GM12878 (cell line): ENCODE data around the gene SPIB. TPM values are rescaled to one million over a fixed set of nuclear protein-coding genes. Genes with fewer than 3 reads are reported as not detected.

Experiments
- ATAC-seq: fragments of 200-7000 bp; cut with Tn5 transposase; 3 replicates; pipeline ENCODE4 v1.9.1; 2020; ENCODE audit warnings: mild to moderate bottlenecking, moderate library complexity
- BruUV-seq: library from RNA; stranded (reverse); fragments of 400-500 nt; replicated peaks from 2 replicates; lab custom pipeline; 2021; lab: Mats Ljungman, UMichigan
- CTCF ChIA-PET: fragments of 300-600 bp; sonication (Branson Sonifier 250); formaldehyde crosslinking; extraction: SDS; loops from one replicate; lab custom pipeline; 2021; ENCODE audit warnings: inconsistent platforms; lab: Yijun Ruan, JAX
- POLR2A ChIA-PET: fragments of 350-600 bp; formaldehyde crosslinking; extraction: SDS; loops from one replicate; lab custom pipeline; 2021; ENCODE audit warnings: inconsistent platforms; lab: Charles Lee
- RAD21 ChIA-PET: fragments of 300-600 bp; sonication (Branson Sonifier 250); formaldehyde crosslinking; loops from one replicate; lab custom pipeline; 2023; ENCODE audit warnings: antibody characterized with exemption; ENCODE audit not compliant: unreplicated experiment; lab: Charles Lee
- SMC1A ChIA-PET: fragments of 300-600 bp; sonication (Branson Sonifier 250); formaldehyde crosslinking; loops from one replicate; lab custom pipeline; 2023; ENCODE audit not compliant: unreplicated experiment, uncharacterized antibody; lab: Charles Lee
- DNase-seq: peaks from one replicate; pipeline ENCODE4 v3.0.0-alpha.2; 2011; ENCODE audit warnings: low read depth, low spot score
- FAIRE-seq: peaks from 3 replicates; lab custom pipeline; 2011; peaks lifted over from hg19 to GRCh38; lab: Jason Lieb, UNC
- H2AFZ ChIP-seq: 2 replicates; pipeline ENCODE4 v1.6.0; 2011; ENCODE audit warnings: low read depth, low read length, control low read depth; ENCODE audit not compliant: control insufficient read depth
- H3K27ac ChIP-seq: 2 replicates; pipeline ENCODE4 v1.5.1; 2011; ENCODE audit warnings: control low read depth; ENCODE audit not compliant: control insufficient read depth, insufficient read depth
- H3K27me3 ChIP-seq, 2 experiments: replicated peaks in 1 of 2; 2 replicates each; pipeline versions ENCODE4 v1.6.0 to v1.6.1; 2011; ENCODE audit warnings: low read length in 1 of 2; ENCODE audit not compliant: control insufficient read depth in 2 of 2, insufficient read depth in 2 of 2
- H3K36me3 ChIP-seq, 2 experiments: 2 replicates each; pipeline ENCODE4 v1.5.1; 2011; ENCODE audit warnings: low read length in 1 of 2; ENCODE audit not compliant: control insufficient read depth in 2 of 2, insufficient read depth in 2 of 2
- H3K4me1 ChIP-seq: 2 replicates; pipeline ENCODE4 v1.6.1; 2011; ENCODE audit warnings: mild to moderate bottlenecking, low read length, moderate library complexity, mixed read lengths; ENCODE audit not compliant: control insufficient read depth, insufficient read depth
- H3K4me2 ChIP-seq: 2 replicates; pipeline ENCODE4 v1.6.0; 2011; ENCODE audit warnings: control low read depth; ENCODE audit not compliant: control insufficient read depth, insufficient read depth
- H3K4me3 ChIP-seq: fragments of 200-600 bp; sonication (generic); 2 replicates; pipeline ENCODE4 v1.5.1; 2016
- H3K79me2 ChIP-seq: 2 replicates; pipeline ENCODE4 v1.6.0; 2011; ENCODE audit warnings: low read length; ENCODE audit not compliant: control insufficient read depth, insufficient read depth
- H3K9ac ChIP-seq: 2 replicates; pipeline ENCODE4 v1.8.0; 2011; ENCODE audit warnings: low read length, control low read depth, mixed read lengths; ENCODE audit not compliant: control insufficient read depth, insufficient read depth
- H3K9me3 ChIP-seq: replicated peaks from 3 replicates; pipeline ENCODE4 v1.5.1; 2011; ENCODE audit warnings: mild to moderate bottlenecking, low read length; ENCODE audit not compliant: control insufficient read depth, insufficient read depth
- H4K20me1 ChIP-seq: 2 replicates; pipeline ENCODE4 v1.6.0; 2011; ENCODE audit not compliant: control insufficient read depth, insufficient read depth
- ATF2 ChIP-seq: IDR thresholded peaks from 2 replicates; pipeline ENCODE4 v1.6.1; 2012; ENCODE audit warnings: low read length, inconsistent platforms
- CBFB ChIP-seq: IDR thresholded peaks from 2 replicates; pipeline ENCODE4 v1.6.1; 2016; ENCODE audit warnings: antibody characterized with exemption, low read depth
- DPF2 ChIP-seq: fragments of 450-650 bp; IDR thresholded peaks from 2 replicates; pipeline ENCODE4 v1.6.1; 2017; ENCODE audit warnings: mild to moderate bottlenecking
- FOS ChIP-seq: IDR thresholded peaks from 3 replicates; pipeline ENCODE4 v1.6.1; 2011; ENCODE audit warnings: borderline replicate concordance; ENCODE audit not compliant: insufficient read length; ENCODE audit errors: extremely low read depth
- HDAC6 ChIP-seq: fragments of 200-600 bp; sonication (generic); IDR thresholded peaks from one replicate; pipeline ENCODE4 v1.8.0; 2017; ENCODE audit warnings: antibody characterized with exemption; ENCODE audit not compliant: unreplicated experiment
- IKZF2 ChIP-seq, 2 experiments: fragments of 450-650 bp; IDR thresholded peaks; 2 replicates each; pipeline ENCODE4 v1.6.1; 2017; ENCODE audit warnings: mild to moderate bottlenecking in 2 of 2, moderate library complexity in 2 of 2
- JUNB ChIP-seq: IDR thresholded peaks from 2 replicates; pipeline ENCODE4 v1.6.1; 2016; ENCODE audit warnings: antibody characterized with exemption, mild to moderate bottlenecking
- MEF2A ChIP-seq: IDR thresholded peaks from 2 replicates; pipeline ENCODE4 v1.6.1; 2011; ENCODE audit warnings: low read depth, mild to moderate bottlenecking, low read length, moderate library complexity; ENCODE audit not compliant: insufficient read depth
- NFYA ChIP-seq: IDR thresholded peaks from 2 replicates; pipeline ENCODE4 v1.6.1; 2011; ENCODE audit warnings: low read depth, mild to moderate bottlenecking, low read length, improper control_type of control experiment, borderline replicate concordance
- NR2C1 ChIP-seq: fragments of 450-650 bp; IDR thresholded peaks from 2 replicates; pipeline ENCODE4 v1.6.1; 2017; ENCODE audit warnings: antibody characterized with exemption, mild to moderate bottlenecking, moderate library complexity
- NRF1 ChIP-seq: conservative IDR thresholded peaks from 2 replicates; pipeline ENCODE4 v1.6.1; 2011; ENCODE audit warnings: mild to moderate bottlenecking, low read depth, low read length, improper control_type of control experiment
- ZSCAN29 ChIP-seq: fragments of 450-650 bp; IDR thresholded peaks from 2 replicates; pipeline ENCODE4 v1.6.1; 2017; ENCODE audit warnings: mild to moderate bottlenecking, moderate library complexity
- WGBS: methylation state at CpG from one replicate; pipeline ENCODE4 v1.1.6; 2016; ENCODE audit warnings: low lambda C conversion rate; ENCODE audit not compliant: insufficient replicate concordance, insufficient coverage; ENCODE audit errors: missing lambda C conversion rate; 5-methylcytosine and 5-hydroxymethylcytosine counted together
- in situ Hi-C: fragments of 300-500 bp; cut with MboI; formaldehyde crosslinking; loops from 9 replicates; pipeline ENCODE4 v1.14.3; 2018; ENCODE audit warnings: mixed read lengths
- intact Hi-C: fragments of 100-400 bp; cut with micrococcal nuclease; formaldehyde crosslinking; loops from one replicate; pipeline ENCODE4 v1.14.2; 2022; ENCODE audit not compliant: unreplicated experiment
- polyA plus RNA-seq, 11 experiments: library from polyadenylated mRNA; depleted of rRNA in 4 of 11; unstranded in 6 of 11; stranded (reverse) in 5 of 11; fragments of >200 nt; fragmentation: Nextera tagmentation in 4 of 11; fragmentation: Illumina TruSeq in 1 of 11; extraction: Ambion mirVana in 4 of 11; extraction: Trizol in 1 of 11; gene quantifications; 1 replicate in 1 of 11; 2 replicates in 10 of 11; pipeline versions ENCODE4 v1.2.1 to v1.2.3, GENCODE V29; 2011 to 2016; ENCODE audit warnings: inconsistent platforms in 2 of 11, missing spikeins in 2 of 11, low read depth in 1 of 11
- total RNA-seq, 4 experiments: library from RNA; depleted of rRNA in 3 of 4; stranded (reverse); fragments of >200 nt in 3 of 4; fragmentation: Illumina TruSeq in 1 of 4; extraction: Trizol in 1 of 4; gene quantifications; 2 replicates each; pipeline versions ENCODE4 v1.2.1 to v1.2.3, GENCODE V29; 2013 to 2021
- TF ChIP-seq, protein P1 (sequence below): fragments of 450-650 bp; formaldehyde crosslinking; IDR thresholded peaks from 2 replicates; pipeline ENCODE4 v1.5.0; 2022; ENCODE audit warnings: mild to moderate bottlenecking, missing genetic modification characterization
- TF ChIP-seq, protein P2 (sequence below): fragments of 150-350 bp; IDR thresholded peaks from 2 replicates; pipeline ENCODE4 v1.6.1; 2016; ENCODE audit warnings: low read depth, low read length

Gene SPIB
- total and polyA plus RNA-seq, 10 of the 15 experiments (the other 5 are each of a cell fraction or from before 2014, with no cell fraction given) = 3.5 to 123 (median 56.0) TPM

DNA sequence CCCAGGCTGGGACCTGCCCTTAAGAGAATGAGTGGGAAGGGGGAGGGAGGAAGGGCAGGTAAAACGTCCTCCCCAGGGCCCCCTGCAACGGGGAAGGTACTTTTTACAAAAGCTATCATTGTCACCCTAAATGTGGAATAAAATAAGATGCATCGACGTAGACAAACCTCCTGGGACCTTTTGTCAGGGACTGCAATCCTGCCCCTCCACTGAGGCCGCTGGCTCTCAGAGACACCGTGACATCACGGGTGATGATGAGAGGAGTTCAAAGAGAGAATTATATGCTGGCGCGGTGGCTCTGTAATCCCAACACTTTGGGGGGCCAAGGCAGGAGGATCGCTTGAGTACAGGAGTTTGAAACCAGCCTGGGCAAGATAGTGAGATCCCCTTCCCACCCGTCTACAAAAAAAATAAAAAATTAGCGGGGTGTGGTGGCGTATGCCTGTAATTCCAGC lies 12.2 kb downstream of the SPIB start:
- no peaks in the 10 kb centered on the region; a peak in 1 of 4 replicates for H3K36me3 ChIP-seq
- H3K9ac ChIP-seq = peak overlapping the region; percentile 77
- peak overlapping the region; percentile 90 for H2AFZ ChIP-seq
- no peaks in the 10 kb centered on the region for H3K9me3 ChIP-seq
- 14% methylated on average over 13 of the region's 13 CpGs for WGBS
- SMC1A ChIA-PET = interaction anchor here (0.6 to 1.6 kb wide), 8 partner anchors 9 to 74 kb away, joined by 3 to 5 read pairs (median 3); no protein-coding TSS in a partner anchor
- H3K4me1 ChIP-seq = peaks cover 58% of the 10 kb centered on the region
- POLR2A ChIA-PET = interaction anchor here (0.7 to 4.2 kb wide), 5 partner anchors 10 to 73 kb away, joined by 3 to 26 read pairs (median 4); partner anchors contain the start of genes NR1H2 and SPIB
- H3K4me2 ChIP-seq = peak overlapping the region; percentile 98
- CTCF ChIA-PET = interaction anchor here (0.6 to 1.7 kb wide), 5 partner anchors 8 to 74 kb away, joined by 3 to 9 read pairs (median 3); no protein-coding TSS in a partner anchor
- FAIRE-seq (no peak), DNase-seq (no peak), ATAC-seq (peak; percentile 38)
- no peaks in the 10 kb centered on the region for H3K27me3 ChIP-seq
- RAD21 ChIA-PET = interaction anchor here (0.7 to 2.3 kb wide), 6 partner anchors 12 to 62 kb away, joined by 3 to 7 read pairs (median 3); partner anchors contain the start of genes NR1H2 and SPIB
- peak overlapping the region; percentile 82 for H3K27ac ChIP-seq
- H3K4me3 ChIP-seq = peak overlapping the region; percentile 57; the same call in 1 of the 2 replicates
- no peaks in the 10 kb centered on the region for H4K20me1 ChIP-seq
- intact Hi-C loops = loop anchor here (2.0 to 5.0 kb wide), 2 partner anchors 30 to 84 kb away; no protein-coding TSS in a partner anchor
- H3K79me2 ChIP-seq = no peaks in the 10 kb centered on the region
- no TSS peak for BruUV-seq
- in situ Hi-C loops = no loop called here
- TF ChIP-seq MEF2A (no peak), HDAC6 (no peak), ZSCAN29 (no peak), DPF2 (0 out of 2 replicates have a peak, but pooled peaks have one; percentile 5), NRF1 (no peak), FOS (no peak), NFYA (no peak), JUNB (no peak), IKZF2 (IDR thresholded peaks at IDR 0.05) (peak in 1 of 2 experiments; percentile 18; a peak in 1 of 4 replicates), CBFB (0 out of 2 replicates have a peak, but pooled peaks have one; percentile 12), NR2C1 (no peak), ATF2 (peak; percentile 23; the same call in 1 of the 2 replicates)
- TF ChIP-seq, protein P1, sequence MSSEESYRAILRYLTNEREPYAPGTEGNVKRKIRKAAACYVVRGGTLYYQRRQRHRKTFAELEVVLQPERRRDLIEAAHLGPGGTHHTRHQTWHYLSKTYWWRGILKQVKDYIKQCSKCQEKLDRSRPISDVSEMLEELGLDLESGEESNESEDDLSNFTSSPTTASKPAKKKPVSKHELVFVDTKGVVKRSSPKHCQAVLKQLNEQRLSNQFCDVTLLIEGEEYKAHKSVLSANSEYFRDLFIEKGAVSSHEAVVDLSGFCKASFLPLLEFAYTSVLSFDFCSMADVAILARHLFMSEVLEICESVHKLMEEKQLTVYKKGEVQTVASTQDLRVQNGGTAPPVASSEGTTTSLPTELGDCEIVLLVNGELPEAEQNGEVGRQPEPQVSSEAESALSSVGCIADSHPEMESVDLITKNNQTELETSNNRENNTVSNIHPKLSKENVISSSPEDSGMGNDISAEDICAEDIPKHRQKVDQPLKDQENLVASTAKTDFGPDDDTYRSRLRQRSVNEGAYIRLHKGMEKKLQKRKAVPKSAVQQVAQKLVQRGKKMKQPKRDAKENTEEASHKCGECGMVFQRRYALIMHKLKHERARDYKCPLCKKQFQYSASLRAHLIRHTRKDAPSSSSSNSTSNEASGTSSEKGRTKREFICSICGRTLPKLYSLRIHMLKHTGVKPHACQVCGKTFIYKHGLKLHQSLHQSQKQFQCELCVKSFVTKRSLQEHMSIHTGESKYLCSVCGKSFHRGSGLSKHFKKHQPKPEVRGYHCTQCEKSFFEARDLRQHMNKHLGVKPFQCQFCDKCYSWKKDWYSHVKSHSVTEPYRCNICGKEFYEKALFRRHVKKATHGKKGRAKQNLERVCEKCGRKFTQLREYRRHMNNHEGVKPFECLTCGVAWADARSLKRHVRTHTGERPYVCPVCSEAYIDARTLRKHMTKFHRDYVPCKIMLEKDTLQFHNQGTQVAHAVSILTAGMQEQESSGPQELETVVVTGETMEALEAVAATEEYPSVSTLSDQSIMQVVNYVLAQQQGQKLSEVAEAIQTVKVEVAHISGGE (CRISPR knock-in tag) = no peak
- TF ChIP-seq, protein P2, sequence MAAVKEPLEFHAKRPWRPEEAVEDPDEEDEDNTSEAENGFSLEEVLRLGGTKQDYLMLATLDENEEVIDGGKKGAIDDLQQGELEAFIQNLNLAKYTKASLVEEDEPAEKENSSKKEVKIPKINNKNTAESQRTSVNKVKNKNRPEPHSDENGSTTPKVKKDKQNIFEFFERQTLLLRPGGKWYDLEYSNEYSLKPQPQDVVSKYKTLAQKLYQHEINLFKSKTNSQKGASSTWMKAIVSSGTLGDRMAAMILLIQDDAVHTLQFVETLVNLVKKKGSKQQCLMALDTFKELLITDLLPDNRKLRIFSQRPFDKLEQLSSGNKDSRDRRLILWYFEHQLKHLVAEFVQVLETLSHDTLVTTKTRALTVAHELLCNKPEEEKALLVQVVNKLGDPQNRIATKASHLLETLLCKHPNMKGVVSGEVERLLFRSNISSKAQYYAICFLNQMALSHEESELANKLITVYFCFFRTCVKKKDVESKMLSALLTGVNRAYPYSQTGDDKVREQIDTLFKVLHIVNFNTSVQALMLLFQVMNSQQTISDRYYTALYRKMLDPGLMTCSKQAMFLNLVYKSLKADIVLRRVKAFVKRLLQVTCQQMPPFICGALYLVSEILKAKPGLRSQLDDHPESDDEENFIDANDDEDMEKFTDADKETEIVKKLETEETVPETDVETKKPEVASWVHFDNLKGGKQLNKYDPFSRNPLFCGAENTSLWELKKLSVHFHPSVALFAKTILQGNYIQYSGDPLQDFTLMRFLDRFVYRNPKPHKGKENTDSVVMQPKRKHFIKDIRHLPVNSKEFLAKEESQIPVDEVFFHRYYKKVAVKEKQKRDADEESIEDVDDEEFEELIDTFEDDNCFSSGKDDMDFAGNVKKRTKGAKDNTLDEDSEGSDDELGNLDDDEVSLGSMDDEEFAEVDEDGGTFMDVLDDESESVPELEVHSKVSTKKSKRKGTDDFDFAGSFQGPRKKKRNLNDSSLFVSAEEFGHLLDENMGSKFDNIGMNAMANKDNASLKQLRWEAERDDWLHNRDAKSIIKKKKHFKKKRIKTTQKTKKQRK = no peak
